Stromal cell of bone marrow (primary cell): ENCODE results near the gene SLC22A16.
"Not testable (repeated sequence)": the region's sequence is repeated elsewhere in the genome, so short reads cannot be mapped to it uniquely, and the experiment has no call there.

Source experiments
- DNase-seq: peaks from one replicate; pipeline ENCODE4 v3.0.0-alpha.2; 2012; ENCODE audit warnings: low read depth

The SLC22A16 gene

DNA sequence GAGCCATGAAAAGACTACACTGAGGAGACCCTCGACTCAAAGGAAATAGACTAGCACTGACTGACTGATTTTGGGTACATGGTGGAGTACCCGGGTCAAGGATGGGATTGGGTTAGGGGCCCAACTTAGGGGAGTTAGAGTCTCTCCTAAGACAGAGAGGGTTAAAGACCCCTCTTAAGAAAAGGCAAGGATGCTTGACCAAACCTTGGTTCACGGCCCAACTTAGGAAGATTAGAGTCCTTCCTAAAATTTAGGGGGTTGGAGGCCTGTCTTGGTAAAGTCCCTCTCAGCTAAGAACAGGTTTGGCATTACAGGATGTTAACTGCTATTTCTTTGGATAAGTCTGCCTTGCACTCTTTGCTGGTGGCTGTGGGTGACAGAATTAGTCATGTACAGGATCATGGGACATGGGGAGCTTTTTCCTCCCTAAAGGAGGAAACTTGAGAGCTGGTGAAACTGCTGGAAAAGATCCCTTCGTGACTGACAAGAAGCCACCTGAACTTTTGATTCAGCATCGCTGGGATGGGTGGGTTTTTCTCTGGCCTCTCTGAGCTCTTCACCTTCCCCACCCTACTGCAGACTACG is 12.3 kb upstream of the SLC22A16 start:
- DNase-seq: no peak

DNA sequence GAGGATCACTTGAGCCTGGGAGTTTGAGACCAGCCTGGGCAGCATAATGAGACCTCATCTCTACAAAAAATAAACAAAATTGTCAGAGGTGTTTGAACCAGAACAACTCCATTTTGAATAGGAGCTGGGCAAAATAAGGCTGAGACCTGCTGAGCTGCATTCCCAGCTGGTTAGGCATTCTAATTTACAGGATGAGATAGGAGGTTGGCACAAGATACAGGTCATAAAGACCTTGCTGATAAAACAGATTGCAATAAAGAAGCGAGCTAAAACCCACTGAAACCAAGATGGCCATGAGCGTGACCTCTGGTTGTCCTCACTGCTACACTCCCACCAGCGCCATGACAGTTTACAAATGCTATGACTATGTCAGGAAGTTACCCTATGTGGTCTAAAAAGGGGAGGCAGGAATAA is 11.6 kb upstream of the SLC22A16 start:
- DNase-seq: not testable (repeated sequence)

DNA sequence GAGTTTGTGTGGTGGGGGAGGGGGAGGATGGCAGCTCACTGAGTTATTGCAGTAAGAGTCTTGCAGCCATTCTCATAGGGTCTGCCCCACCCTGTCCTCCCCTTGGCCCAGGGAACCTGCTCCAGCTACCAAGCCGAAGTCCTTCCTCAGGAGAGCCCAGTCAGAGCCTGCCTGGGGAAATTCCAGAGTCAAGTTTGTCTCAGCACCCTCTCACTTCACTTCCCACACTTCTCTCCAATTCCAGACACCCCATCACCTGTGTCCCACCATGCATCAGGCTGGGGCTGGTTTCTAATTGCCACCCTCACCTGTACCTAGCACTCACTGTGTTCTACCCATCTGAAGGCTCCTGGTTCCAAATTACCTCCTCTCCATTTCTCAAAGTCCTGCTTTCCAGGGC is 10.3 kb upstream of the SLC22A16 start:
- DNase-seq: no peak

DNA sequence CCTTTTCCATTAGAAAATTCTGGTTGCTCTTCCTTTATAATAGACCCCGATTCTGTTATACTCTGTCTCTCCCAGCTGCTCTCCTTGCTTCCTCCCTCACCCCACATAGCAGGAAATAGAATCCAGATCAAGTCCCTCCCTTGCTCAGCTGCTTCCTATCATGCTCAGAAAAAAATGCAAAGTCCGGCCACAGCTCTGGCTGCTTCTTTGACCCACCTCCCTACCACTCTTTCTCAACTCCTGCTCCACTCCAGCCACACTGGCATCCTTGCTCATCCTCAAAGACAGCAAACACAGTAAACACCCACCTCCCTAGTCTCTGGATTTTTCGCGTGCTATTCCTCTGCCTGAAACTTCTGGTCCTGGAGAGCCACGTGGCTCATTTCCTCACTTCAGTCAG is 9.1 kb upstream of the SLC22A16 start:
- no peak for DNase-seq

DNA sequence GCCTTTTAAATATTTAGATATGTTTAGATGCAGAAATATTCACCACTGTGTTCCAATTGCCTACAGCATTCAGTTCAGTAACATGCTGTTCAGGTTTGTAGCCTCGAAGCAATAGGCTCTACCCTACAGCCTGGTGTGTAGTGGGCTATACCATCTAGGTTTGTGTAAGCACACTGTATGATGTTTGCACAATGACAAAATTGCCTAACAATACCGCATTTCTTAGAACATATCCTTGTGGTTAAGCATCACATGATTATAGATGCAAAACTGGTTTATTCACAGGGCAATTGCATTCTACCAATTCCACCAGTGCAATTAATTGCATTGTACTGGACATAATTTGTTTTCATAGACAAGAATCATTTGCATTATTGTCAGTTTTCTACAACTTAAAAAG is 7.9 kb upstream of the SLC22A16 start:
- no peak for DNase-seq

DNA sequence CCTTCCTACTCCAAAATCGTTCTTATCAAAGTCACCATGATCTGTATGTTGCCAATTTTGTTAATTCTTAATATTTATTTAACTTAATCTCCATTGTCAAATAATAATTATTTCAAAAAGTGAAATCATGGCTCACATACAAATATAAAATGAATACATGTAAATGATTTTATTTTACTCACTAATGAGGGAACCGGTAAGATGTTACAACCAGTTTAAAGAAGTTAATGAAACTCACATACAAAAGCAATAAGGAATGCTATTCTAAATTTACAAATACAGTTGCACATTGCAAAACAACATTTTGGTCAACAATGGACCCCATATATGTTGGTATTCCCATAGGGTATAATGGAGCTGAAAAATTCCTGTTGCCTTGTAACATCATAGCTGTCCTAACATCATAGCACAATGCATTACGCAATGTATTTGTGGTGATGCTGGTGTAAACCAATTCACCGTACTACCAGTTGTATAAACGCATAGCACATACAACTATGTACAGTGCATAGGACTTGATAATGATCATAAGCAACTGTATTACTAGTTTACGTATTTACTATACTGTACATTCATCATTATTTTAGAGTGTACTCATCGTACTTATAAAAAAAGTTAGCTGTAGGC is 6.5 kb upstream of the SLC22A16 start:
- no peak for DNase-seq

DNA sequence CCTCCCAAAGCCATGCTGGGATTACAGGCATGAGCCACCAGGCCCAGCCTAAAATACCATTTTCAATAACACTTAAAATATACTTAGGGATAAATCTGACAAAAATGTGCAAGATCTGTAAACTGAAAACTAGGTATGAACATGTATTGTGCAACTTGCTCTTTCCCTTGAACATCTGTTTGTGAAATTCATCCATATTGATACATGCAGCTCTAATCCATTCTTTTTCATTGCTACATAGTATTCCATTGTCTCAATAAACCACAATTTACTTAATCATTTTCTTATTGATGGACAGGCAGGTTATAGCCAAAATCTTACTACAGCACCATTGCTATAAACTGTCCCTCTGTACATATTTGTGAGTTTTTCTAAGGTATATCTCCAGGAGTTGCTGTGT is 4.7 kb upstream of the SLC22A16 start:
- no peak for DNase-seq

DNA sequence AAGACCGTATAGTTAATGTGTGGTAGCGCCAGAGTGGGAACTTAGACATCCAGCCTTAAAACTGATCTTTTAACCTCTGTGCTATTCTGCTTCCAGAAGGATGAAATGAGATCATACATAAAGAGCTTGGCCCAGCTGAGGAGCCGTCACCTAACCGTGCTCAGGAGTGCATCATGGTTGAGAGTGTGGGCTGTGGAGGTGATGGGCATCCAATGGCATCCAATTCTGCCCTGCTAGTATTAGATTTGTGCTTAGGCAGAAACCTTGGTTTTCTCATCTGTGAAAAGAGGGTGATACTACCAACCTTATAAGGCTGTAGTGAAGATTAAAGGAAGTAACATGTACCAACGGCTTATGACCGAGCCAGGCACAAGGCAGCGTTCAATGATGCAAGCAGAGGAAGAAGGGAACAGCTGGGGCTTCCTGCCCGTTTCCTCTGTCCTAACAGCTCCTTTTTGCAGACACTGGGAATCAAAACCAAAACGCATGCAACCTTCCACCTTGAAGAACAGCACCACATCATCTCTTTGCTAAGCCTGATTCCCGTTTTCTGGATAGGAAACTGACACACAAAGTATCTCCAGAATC is 1.3 kb downstream of the SLC22A16 start:
- no peak for DNase-seq

DNA sequence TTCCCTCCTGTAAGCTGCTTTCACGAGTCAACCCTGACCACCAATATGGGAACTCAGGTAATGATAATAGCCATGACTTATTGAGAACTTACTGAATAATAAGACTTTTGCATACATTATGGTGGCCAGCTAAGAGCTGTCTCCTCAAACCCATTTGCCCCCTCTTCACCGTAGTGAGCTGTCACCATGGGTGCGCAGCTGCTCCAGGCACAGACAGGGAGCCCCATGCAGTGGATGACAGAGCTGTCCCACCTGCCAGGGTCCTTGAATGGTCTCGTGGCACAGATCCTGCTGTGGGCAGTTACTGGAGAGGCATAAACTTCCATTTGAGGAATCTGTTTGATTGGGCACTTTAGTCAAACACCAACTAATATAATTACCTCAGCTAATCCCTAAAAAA is 1.9 kb downstream of the SLC22A16 start:
- DNase-seq: no peak

DNA sequence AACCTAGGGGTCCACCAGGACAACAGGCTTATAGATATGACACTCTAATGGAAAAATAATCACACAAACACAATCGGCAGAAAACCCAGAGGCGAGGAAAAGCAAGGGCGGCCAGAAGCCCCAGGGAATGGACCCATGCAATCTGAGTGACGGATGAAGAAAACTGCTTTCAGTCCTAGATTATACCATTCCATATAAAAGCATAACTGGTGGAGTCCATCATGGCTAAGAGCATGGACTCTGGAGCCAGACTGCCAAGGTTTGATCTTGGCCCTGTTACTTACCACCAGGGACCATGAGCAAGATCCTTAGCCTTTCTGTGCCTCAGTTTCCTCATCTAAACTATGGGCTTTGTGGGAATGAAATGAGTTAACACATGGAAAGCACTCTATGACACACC is 3.7 kb downstream of the SLC22A16 start:
- no peak for DNase-seq

DNA sequence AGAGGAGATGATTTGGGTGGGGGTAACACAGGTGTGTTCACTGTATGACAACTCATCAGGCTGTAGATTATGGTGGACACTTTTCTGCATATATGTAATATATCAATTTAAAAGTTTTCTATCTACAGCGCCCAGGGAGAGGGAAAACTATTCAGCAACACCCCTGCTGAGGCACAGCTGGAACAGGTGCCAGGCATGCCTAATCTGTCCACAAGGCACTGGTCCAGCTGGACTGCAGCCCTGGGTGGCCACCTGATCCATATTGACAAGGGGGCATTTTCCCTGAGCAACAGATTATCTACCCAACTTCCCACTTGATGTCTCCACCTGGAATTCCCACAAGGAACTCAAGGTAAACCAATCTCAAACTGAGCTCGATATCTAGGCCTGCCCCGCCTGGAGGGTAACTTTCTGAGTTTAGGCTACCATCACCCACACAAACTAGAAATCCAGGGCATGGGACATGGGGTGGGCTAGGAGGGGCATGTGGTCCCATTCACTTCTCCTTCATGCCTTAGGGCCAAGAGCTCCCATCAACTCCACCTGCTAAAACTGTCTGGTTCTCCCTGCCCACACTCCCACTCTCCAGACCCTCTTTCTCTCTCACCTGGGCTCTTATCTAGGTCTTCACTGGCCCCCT is 4.6 kb downstream of the SLC22A16 start:
- DNase-seq: no peak

DNA sequence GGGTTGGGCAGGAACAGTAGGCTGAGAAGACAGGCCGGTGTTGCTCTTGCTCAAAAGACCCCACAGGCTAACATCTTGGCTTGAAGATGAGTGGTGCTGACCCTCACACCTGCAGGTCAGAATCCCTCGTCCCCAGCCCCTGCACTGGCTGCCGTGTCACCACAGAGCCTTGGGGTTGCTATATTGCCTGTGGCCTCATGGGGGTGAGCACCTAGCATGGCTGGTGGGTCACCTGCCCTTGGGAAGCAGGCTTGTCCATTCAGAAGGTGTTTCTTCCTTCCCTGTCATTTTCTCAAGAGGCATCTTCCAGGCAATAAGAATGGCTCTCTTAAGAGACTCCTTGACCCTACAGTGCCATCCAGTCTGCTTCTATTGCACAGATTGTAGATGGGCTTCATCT is 7.7 kb downstream of the SLC22A16 start:
- no peak for DNase-seq

DNA sequence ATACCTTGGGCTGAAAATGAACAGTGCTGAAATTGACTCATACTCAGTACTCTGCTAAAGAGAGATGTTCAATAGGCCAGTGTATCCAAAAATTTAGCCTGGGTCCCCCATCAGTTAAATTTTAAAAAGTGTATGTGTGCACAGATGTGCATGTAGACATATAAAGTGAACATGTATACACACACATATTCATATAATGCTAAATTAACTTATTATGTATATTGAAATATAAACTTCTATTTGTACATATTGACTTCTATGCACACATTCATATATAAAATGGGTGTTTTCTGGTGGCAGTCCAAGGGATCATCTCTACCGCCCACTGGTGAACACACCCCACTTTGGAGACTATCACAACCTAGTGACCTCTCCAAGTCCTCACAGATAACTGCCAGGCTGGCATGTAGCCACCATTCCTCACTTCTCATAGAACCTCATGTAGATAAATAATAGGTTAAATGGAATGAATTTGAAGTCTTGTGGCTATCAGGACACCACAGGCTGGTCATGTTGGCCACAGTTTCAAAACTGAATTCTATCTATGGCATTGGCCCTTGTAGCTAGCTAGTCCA is 8.8 kb downstream of the SLC22A16 start:
- DNase-seq: no peak

DNA sequence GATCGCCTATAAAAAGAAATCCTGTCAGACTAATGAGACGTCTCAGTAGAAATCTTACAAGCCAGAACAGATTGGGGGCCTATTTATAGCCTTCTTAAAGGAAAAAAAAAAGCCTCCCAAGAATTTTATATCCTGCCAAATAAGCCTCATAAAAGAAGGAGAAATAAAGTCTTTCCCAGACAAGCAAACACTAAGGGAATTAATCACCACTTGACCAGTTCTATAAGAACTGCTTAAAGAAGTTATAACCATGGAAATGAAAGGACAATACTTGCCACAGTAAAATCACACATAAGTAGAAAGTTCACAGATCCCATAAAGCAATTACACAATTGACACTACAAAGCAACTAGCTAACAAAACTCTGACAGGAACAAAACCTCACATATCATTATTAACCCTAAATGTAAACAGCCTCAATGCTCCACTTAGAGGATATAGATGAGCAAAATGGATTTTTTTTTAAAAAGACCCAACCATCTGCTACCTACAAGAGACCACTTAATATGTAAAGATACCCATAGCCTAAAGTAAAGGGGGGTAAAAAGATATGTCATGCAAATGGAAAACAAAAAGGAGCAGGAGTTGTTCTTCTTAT is 13.4 kb downstream of the SLC22A16 start:
- no peak for DNase-seq

DNA sequence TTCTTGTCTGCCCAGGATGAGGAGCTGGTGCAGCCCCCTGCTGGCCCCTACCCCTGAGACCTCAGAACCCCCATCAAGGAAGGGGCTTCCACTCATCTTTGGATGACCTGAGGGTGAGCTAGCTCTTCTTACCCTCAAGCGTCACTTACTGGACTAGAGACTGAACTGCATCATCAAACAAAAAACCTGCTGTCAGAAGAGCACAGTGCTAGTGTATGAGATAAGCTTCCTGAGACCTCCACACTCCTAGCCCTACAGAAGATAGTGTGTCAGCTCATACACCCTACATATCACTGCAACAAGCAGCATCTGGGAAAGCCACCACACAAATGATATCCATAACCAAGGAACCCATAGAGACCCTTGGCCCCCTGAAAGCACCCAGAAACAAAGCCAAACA is 15.0 kb downstream of the SLC22A16 start:
- no peak for DNase-seq

DNA sequence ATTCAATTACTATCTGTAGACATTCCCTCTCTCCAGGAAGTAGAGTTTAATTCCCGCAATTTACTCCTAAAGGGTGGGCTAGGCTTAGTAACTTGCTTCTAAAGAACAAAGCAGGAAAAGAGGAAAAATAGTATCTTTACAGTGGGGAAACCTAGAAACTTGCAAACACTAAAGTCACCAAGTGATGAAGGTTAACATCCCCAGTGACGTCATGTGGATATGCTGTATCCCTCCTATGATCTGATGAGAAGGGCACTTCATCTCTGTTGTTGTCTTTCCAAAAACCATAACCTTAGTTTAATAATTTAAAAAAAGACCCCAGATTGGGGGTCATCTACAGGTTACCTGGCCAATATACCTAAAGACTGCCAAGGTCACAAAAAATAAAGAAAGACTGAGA is 17.3 kb downstream of the SLC22A16 start:
- DNase-seq: no peak

DNA sequence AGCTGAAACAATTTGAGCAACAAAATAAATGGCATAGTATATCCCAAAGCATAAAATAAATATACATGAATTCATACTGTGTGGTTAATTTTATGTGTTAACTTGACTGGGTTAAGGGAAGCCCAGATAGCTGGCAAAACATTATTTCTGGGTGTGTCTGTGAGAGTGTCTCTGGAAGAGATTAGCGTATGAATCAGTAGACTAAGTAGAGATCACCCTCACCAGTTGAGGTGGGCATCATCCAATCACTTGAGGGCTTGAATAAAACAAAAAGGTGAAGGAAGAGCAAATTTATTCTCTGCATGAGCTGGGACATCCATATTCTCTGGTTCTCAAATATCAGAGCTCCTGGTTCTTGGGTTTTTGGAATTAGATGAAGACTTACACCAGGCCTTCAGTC is 17.9 kb downstream of the SLC22A16 start:
- DNase-seq: no peak

DNA sequence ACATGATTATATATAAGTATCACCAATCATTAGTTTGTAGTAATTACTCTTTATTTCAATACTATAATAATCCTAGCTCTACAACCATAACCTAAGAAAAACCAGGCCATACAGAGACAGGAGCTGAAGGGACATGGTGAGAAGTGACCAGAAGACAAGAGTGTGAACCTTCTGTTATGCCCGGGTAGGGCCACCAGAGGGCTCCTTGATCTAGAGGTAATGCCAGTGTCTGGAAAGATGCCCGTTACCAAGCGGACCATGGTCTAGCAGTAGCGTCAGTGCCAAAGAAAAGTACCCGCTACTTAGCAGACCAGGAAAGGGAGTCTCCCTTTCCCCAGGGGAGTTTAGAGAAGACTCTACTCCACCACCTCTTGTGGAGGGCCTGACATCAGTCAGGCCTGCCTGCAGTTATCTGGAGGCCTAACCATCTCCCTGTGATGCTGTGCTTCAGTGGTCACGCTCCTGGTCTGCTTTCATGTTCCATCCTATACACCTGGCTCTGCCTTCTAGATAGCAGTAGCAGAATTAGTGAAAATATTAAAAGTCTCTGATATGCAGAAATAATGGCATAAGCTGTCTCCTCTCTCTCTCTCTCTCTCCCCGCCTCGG is 18.7 kb downstream of the SLC22A16 start:
- not testable (repeated sequence) for DNase-seq

DNA sequence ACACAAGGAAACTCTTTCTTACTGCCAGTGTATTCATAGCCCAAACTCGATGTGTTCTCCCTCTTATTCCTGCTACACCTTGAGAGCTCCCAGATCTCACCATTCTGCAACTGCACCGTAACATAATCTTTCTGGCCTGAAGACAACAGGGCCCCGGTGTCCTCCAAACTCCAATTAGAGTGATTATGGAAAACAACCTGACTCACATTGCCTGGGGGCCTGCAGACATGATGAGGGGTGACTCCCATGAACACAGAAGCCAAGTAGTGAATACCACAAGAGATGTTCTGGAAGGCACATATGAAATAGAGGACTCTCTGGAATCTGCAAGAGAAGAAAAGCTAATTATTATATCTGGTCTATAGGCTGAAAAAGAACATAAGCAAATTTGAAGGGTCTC is 19.7 kb downstream of the SLC22A16 start:
- DNase-seq: no peak

DNA sequence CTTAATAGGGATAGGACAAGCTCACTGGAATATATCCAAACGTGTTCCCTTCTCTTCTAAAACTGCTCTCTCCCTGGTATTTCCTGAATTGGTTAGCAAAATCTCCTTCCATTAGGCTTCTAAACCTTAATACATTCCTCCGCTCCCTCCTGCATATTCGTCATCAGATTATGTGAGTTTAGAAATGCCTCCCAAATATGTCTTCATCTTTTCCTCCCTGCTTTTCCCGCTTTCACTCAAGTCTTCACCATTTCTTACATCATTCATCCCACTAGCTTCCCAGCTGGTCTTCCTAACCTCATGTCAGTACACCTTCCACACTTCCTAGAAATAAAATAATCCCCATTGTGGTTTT is 26.9 kb downstream of the SLC22A16 start:
- no peak for DNase-seq

DNA sequence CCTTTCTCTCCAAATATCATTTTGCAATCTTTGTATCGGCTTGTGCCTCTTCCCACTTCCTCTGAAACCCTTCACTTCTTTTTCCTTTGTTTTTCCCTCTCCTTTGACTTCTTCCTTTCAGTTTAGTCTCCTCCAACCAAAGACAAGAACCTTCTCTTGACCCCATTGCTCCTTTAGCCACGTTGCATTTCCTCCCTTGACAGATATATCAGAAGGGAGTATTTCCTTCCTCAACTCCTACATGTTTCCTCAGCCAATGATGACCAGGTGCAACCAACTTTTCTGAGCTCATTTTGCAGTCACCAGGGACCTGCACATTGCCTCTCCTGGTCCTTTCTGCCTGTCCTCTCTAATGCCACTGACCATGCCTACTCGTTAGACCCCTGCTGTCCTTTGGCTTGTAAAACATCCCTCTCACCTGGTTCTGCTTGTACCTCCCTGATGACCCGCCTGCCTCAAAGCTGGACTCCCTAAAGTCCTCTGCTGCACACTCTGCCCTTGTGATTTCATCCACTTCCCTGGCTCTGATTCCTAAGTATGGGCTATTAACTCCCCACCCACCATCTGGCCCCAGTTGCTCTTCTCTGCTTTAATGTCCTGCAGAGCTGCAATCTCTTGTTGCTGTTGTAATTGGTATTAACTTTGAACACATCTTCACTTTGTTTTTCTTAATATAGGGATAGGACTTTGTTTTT is 27.4 kb downstream of the SLC22A16 start:
- DNase-seq: no peak

DNA sequence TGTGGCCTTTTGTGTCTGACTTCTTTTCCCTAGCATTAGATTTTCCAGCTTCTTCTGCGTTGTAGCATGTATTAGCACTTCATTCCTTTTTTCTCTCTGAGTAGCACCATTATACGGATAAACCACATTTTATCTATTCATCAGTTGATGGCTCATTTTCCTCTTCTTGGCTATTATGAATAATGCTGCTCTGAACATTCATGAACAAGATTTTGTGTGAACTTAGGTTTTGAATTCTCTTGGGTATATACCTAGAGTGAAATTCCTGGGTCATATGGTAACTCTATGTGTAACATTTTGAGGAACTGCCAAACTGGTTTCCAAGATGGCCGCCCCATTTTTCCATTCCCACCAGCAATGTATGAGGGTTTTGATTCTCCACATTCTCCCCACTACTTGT is 28.7 kb downstream of the SLC22A16 start:
- DNase-seq: no peak
